Esophagus squamous epithelium (tissue), 5 donors: ENCODE data around the gene APBB1IP. TPM values are rescaled to one million over a fixed set of nuclear protein-coding genes. Genes with fewer than 3 reads are reported as not detected.
A peak's percentile ranks its signal among the peaks of the same experiment; 100 is the strongest.

Experiments used
- DNase-seq: peaks from one replicate; lab custom pipeline; 2025; lab: John Stamatoyannopoulos, UW
- H3K27ac ChIP-seq, 4 donors: fragments of 200-600 bp; sonication (generic); one replicate each; pipeline ENCODE4 v1.5.1; 2016 to 2019; ENCODE audit warnings: mild to moderate bottlenecking in 1 of 4
- H3K27me3 ChIP-seq, 4 donors: fragments of 200-600 bp; sonication (generic); 1 replicate in 3 of 4; 2 replicates in 1 of 4; pipeline versions ENCODE4 v1.5.1 to v1.6.0; 2017 to 2021; ENCODE audit warnings: antibody characterized with exemption in 1 of 4
- H3K36me3 ChIP-seq, 3 donors: fragments of 200-600 bp; sonication (generic); one replicate each; pipeline ENCODE4 v1.5.1; 2016 to 2019
- H3K4me1 ChIP-seq, 3 donors: fragments of 200-600 bp; sonication (generic); one replicate each; pipeline ENCODE4 v1.5.1; 2017 to 2019
- H3K4me3 ChIP-seq, 4 donors: fragments of 200-600 bp; sonication (generic); 1 replicate in 3 of 4; 2 replicates in 1 of 4; pipeline ENCODE4 v1.5.1; 2016 to 2019; ENCODE audit warnings: mild to moderate bottlenecking in 2 of 4, moderate library complexity in 1 of 4
- H3K9me3 ChIP-seq, 3 donors: fragments of 200-600 bp; sonication (generic); one replicate each; pipeline ENCODE4 v1.5.1; 2016 to 2019
- POLR2A ChIP-seq, 4 donors: fragments of 450-650 bp; IDR thresholded peaks; one replicate each; pipeline ENCODE4 v1.6.1; 2017; ENCODE audit warnings: antibody characterized with exemption in 4 of 4, mild to moderate bottlenecking in 4 of 4, moderate library complexity in 3 of 4
- WGBS, 2 donors: methylation state at CpG; one replicate each; pipeline ENCODE4 v1.1.5; 2018; 5-methylcytosine and 5-hydroxymethylcytosine counted together
- intact Hi-C: fragments of 100-400 bp; cut with DNase I; formaldehyde crosslinking; loops from one replicate; pipeline ENCODE4 v1.15.0; 2022
- total RNA-seq, 4 donors: library from RNA; depleted of rRNA; stranded (reverse); fragments of >200 nt; gene quantifications; one replicate each; pipeline ENCODE4 v1.1.0, GENCODE V29; 2016
- TF ChIP-seq, protein P1 (sequence below), 6 experiments: fragments of 450-650 bp in 4 of 6; fragments of 200-600 bp in 2 of 6; sonication (generic) in 2 of 6; IDR thresholded peaks; one replicate each; pipeline ENCODE4 v1.5.1; 2016 to 2019; ENCODE audit warnings: antibody characterized with exemption in 6 of 6, mild to moderate bottlenecking in 4 of 6, moderate library complexity in 4 of 6
- donor health status: DM: yes; HTN: yes; CAD: no.

APBB1IP gene
- total RNA-seq, 4 donors from 2014 or later = 0.45 to 5.5 (median 1.7) TPM

GRCh38 chr10:26540601-26541000 lies 102.5 kb downstream of the APBB1IP start:
- Histone ChIP-seq H3K4me1 (no peaks in the 10 kb centered on the region), H3K27ac (no peak overlapping the region), H3K4me3 (no peak overlapping the region), H3K27me3 (no peaks in the 10 kb centered on the region), H3K9me3 (no peaks in the 10 kb centered on the region), H3K36me3 (peaks cover 0 to 3% (median 0%) of the 10 kb centered on the region in 3 donors)
- intact Hi-C loops = no loop called here
- no peak for DNase-seq
- 49 to 52% methylated on average over 5 of the region's 5 CpGs for WGBS, 2 donors
- no peak for TF ChIP-seq POLR2A (IDR thresholded peaks at IDR 0.05)
- TF ChIP-seq, protein P1, sequence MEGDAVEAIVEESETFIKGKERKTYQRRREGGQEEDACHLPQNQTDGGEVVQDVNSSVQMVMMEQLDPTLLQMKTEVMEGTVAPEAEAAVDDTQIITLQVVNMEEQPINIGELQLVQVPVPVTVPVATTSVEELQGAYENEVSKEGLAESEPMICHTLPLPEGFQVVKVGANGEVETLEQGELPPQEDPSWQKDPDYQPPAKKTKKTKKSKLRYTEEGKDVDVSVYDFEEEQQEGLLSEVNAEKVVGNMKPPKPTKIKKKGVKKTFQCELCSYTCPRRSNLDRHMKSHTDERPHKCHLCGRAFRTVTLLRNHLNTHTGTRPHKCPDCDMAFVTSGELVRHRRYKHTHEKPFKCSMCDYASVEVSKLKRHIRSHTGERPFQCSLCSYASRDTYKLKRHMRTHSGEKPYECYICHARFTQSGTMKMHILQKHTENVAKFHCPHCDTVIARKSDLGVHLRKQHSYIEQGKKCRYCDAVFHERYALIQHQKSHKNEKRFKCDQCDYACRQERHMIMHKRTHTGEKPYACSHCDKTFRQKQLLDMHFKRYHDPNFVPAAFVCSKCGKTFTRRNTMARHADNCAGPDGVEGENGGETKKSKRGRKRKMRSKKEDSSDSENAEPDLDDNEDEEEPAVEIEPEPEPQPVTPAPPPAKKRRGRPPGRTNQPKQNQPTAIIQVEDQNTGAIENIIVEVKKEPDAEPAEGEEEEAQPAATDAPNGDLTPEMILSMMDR (IDR thresholded peaks at IDR 0.05) = no peak

DNA sequence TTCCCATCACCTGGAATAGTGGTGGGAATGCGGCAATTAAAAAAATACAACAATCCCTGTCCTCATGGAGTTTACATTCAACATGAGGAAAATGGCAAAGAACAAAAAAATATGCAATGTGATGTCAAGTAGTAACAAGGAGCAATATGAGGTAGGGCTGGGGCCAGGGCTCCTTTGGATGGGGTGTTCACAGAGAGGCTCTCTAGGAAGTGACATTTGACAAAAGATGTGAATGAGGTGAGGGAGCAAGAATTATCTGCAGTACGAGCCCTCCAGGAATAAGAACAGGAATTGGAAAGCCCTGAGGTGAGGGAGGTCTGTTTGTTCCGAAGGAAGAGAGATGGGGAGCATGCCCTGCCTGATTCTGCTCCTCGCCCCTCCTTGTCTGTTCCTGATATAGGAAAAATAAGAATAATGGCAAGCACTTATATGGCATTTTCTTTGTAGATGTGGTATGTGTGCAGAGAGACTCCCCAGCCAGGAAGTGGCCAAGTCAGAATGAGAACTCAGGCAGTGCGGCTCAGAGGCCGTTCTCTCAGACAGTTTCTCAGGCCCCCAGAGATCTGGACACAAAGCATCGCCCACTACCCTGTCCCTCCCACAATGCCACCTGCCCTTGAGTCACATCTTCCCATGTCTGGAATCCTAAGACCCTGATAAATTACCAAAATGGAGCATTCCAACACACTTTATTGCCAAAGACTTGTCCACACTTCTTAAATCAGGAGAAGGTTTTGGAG lies 105.6 kb downstream of the APBB1IP start:
- Histone ChIP-seq H3K27ac (no peak overlapping the region), H3K4me3 (no peak overlapping the region), H3K9me3 (no peaks in the 10 kb centered on the region), H3K36me3 (no peaks in the 10 kb centered on the region), H3K4me1 (no peaks in the 10 kb centered on the region), H3K27me3 (no peaks in the 10 kb centered on the region)
- intact Hi-C loops = no loop called here
- no peak for TF ChIP-seq POLR2A (IDR thresholded peaks at IDR 0.05)
- TF ChIP-seq, protein P1 (IDR thresholded peaks at IDR 0.05) = no peak
- no peak for DNase-seq
- WGBS, 2 donors = 62 to 67% methylated on average over 6 to 7 of the region's 7 CpGs

DNA sequence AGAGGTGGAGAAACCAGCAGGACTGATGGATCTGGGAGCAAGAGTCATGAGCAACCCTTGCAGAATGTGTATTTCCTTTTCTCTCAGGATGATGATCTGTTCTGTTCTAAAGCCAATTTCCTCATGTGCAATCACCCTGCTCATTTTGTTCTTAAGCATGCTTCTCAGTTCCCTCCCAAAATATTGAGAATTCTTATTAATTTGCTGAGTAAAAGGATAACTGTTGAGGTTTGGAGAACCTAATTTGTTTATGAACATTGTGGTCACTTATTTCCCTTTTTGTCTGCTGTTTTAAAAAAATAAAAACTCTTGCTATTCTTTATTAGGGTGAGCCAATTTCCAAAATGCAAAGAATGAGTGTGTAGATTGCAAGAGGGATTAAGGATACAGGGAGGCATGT lies 106.8 kb downstream of the APBB1IP start:
- intact Hi-C loops = no loop called here
- no peak overlapping the region for H3K27ac ChIP-seq
- H3K9me3 ChIP-seq = no peaks in the 10 kb centered on the region
- H3K27me3 ChIP-seq = no peaks in the 10 kb centered on the region
- TF ChIP-seq, protein P1 (IDR thresholded peaks at IDR 0.05) = no peak
- H3K4me1 ChIP-seq = no peaks in the 10 kb centered on the region
- DNase-seq = no peak
- no peak overlapping the region for H3K4me3 ChIP-seq
- no peaks in the 10 kb centered on the region for H3K36me3 ChIP-seq

- no peak for TF ChIP-seq POLR2A (IDR thresholded peaks at IDR 0.05)
- TF ChIP-seq, protein P1 (IDR thresholded peaks at IDR 0.05) = peak in 1 of 6 experiments; percentile 22
- no peak for DNase-seq
- intact Hi-C loops = loop anchor here (10.0 kb wide), 1 partner anchor 676 kb away; no protein-coding TSS in a partner anchor
- H3K27me3 ChIP-seq = peaks cover 0 to 6% (median 0%) of the 10 kb centered on the region in 4 donors
- no peaks in the 10 kb centered on the region for H3K36me3 ChIP-seq
- peaks cover 0 to 7% (median 4%) of the 10 kb centered on the region in 3 donors for H3K9me3 ChIP-seq
- WGBS, 2 donors = 75% methylated on average over 11 to 15 of the region's 15 CpGs
- H3K4me1 ChIP-seq = peaks cover 0 to 8% (median 5%) of the 10 kb centered on the region in 3 donors
- no peak overlapping the region for H3K27ac ChIP-seq
- no peak overlapping the region for H3K4me3 ChIP-seq
Observed at GRCh38 chr10:26550774-26551526, 112.8 kb downstream of the APBB1IP start.

DNA sequence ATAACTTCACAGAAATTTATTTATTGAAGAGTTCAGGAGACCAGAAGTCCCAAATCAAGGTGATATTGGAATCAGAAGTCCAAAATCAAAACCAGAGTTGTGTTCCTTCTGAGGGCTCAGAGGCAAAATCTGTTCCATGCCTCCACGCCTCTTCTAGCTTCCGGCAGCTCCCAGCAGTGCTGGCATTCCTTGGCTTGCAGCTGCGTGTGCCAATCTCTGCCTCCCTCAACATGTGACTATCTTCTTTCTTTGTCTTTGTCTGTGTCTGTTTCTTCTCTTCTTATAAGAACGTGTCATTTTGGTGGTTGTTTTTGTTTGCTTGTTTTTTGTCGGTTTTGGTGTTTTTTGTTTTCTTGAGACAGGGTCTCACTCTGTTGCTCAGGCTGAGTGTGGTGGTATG lies 116.1 kb downstream of the APBB1IP start:
- H3K4me1 ChIP-seq = peaks cover 7 to 23% (median 16%) of the 10 kb centered on the region in 3 donors
- no peak overlapping the region for H3K4me3 ChIP-seq
- no peaks in the 10 kb centered on the region for H3K36me3 ChIP-seq
- H3K27me3 ChIP-seq = peaks cover 0 to 22% (median 0%) of the 10 kb centered on the region in 4 donors
- H3K9me3 ChIP-seq = peaks cover 0 to 7% (median 4%) of the 10 kb centered on the region in 3 donors
- no peak for DNase-seq
- intact Hi-C loops = loop anchor here (10.0 kb wide), 1 partner anchor 679 kb away; no protein-coding TSS in a partner anchor
- 63 to 79% methylated on average over 5 of the region's 5 CpGs for WGBS, 2 donors
- TF ChIP-seq, protein P1 (IDR thresholded peaks at IDR 0.05) = no peak
- TF ChIP-seq POLR2A (IDR thresholded peaks at IDR 0.05) = no peak
- H3K27ac ChIP-seq = no peak overlapping the region
